Suprapubic skin (tissue), 4 donors: ENCODE results near the gene TRAPPC10. TPM values are rescaled to one million over a fixed set of nuclear protein-coding genes. Genes with fewer than 3 reads are reported as not detected.
A peak's percentile ranks its signal among the peaks of the same experiment; 100 is the strongest.

ENCODE experiments used
- DNase-seq, 2 donors: peaks; one replicate each; pipeline ENCODE4 v3.0.0-alpha.2; 2019; ENCODE audit warnings: low spot score in 2 of 2
- H3K27ac ChIP-seq: fragments of 200-600 bp; sonication (generic); one replicate; pipeline ENCODE4 v1.5.1; 2019
- H3K27me3 ChIP-seq: fragments of 200-600 bp; sonication (generic); one replicate; pipeline ENCODE4 v1.5.1; 2019
- H3K36me3 ChIP-seq: fragments of 200-600 bp; sonication (generic); one replicate; pipeline ENCODE4 v1.5.1; 2019
- H3K4me1 ChIP-seq: fragments of 200-600 bp; sonication (generic); one replicate; pipeline ENCODE4 v1.5.1; 2019
- H3K4me3 ChIP-seq: fragments of 200-600 bp; sonication (generic); one replicate; pipeline ENCODE4 v1.5.1; 2019; ENCODE audit warnings: mild to moderate bottlenecking
- H3K9me3 ChIP-seq: fragments of 200-600 bp; sonication (generic); one replicate; pipeline ENCODE4 v1.5.1; 2019
- CTCF ChIP-seq, 2 donors: fragments of 200-600 bp in 1 of 2; fragments of 450-650 bp in 1 of 2; sonication (generic) in 1 of 2; IDR thresholded peaks; one replicate each; pipeline ENCODE4 v1.5.1; 2016 to 2019; ENCODE audit warnings: antibody characterized with exemption in 2 of 2, mild to moderate bottlenecking in 1 of 2, moderate library complexity in 1 of 2
- EP300 ChIP-seq: sonication (generic); formaldehyde crosslinking; IDR thresholded peaks from one replicate; pipeline ENCODE4 v1.6.1; 2017; ENCODE audit warnings: antibody characterized with exemption
- POLR2A ChIP-seq, 2 donors: fragments of 450-650 bp; IDR thresholded peaks; one replicate each; pipeline ENCODE4 v1.6.1; 2017; ENCODE audit warnings: antibody characterized with exemption in 2 of 2, mild to moderate bottlenecking in 2 of 2, moderate library complexity in 2 of 2
- POLR2AphosphoS5 ChIP-seq, 3 donors: sonication (generic); formaldehyde crosslinking; IDR thresholded peaks; one replicate each; pipeline ENCODE4 v1.6.1; 2017; ENCODE audit warnings: antibody characterized with exemption in 3 of 3
- WGBS: methylation state at CpG from one replicate; pipeline ENCODE4 v1.1.5; 2018; 5-methylcytosine and 5-hydroxymethylcytosine counted together
- total RNA-seq, 4 donors: library from RNA; depleted of rRNA; stranded (reverse); fragments of >200 nt; gene quantifications; one replicate each; pipeline ENCODE4 v1.1.0, GENCODE V29; 2016

TRAPPC10 gene
- total RNA-seq, 4 donors from 2014 or later, result 31.0 to 51.8 (median 43.0) TPM

- 90% methylated on average over 5 of the region's 5 CpGs for WGBS
- DNase-seq, result peak in 1 of 2 donors; percentile 28
- no peak overlapping the region for H3K4me3 ChIP-seq
- no peaks in the 10 kb centered on the region for H3K9me3 ChIP-seq
- TF ChIP-seq POLR2AphosphoS5 (IDR thresholded peaks at IDR 0.05) (no peak), POLR2A (IDR thresholded peaks at IDR 0.05) (no peak), CTCF (IDR thresholded peaks at IDR 0.05) (no peak), EP300 (no peak)
- no peaks in the 10 kb centered on the region for H3K36me3 ChIP-seq
- H3K27me3 ChIP-seq, result no peaks in the 10 kb centered on the region
- H3K27ac ChIP-seq, result no peak overlapping the region
- no peaks in the 10 kb centered on the region for H3K4me1 ChIP-seq
These were observed 8.7 kb upstream of the TRAPPC10 start for GRCh38 chr21:44003307-44003966.

- H3K27ac ChIP-seq, result no peak overlapping the region
- no peak overlapping the region for H3K4me3 ChIP-seq
- H3K27me3 ChIP-seq, result no peaks in the 10 kb centered on the region
- 90% methylated on average over 13 of the region's 13 CpGs for WGBS
- H3K4me1 ChIP-seq, result no peaks in the 10 kb centered on the region
- TF ChIP-seq CTCF (IDR thresholded peaks at IDR 0.05) (no peak), POLR2A (IDR thresholded peaks at IDR 0.05) (no peak), POLR2AphosphoS5 (IDR thresholded peaks at IDR 0.05) (no peak), EP300 (no peak)
- no peaks in the 10 kb centered on the region for H3K36me3 ChIP-seq
- no peaks in the 10 kb centered on the region for H3K9me3 ChIP-seq
- DNase-seq, result peak in 1 of 2 donors; percentile 49
These were observed 7.0 kb upstream of the TRAPPC10 start for GRCh38 chr21:44005071-44005470.

GRCh38 chr21:44005593-44005992 lies 6.5 kb upstream of the TRAPPC10 start:
- H3K27ac ChIP-seq, result peak overlapping the region; percentile 60
- no peaks in the 10 kb centered on the region for H3K9me3 ChIP-seq
- DNase-seq, result no peak
- 87% methylated on average over 9 of the region's 9 CpGs for WGBS
- no peak overlapping the region for H3K4me3 ChIP-seq
- H3K27me3 ChIP-seq, result no peaks in the 10 kb centered on the region
- no peaks in the 10 kb centered on the region for H3K4me1 ChIP-seq
- no peaks in the 10 kb centered on the region for H3K36me3 ChIP-seq
- TF ChIP-seq POLR2A (IDR thresholded peaks at IDR 0.05) (no peak), CTCF (IDR thresholded peaks at IDR 0.05) (no peak), POLR2AphosphoS5 (IDR thresholded peaks at IDR 0.05) (no peak), EP300 (no peak)

GRCh38 chr21:44006017-44006619 lies 6.0 kb upstream of the TRAPPC10 start:
- TF ChIP-seq POLR2A (IDR thresholded peaks at IDR 0.05) (no peak), POLR2AphosphoS5 (IDR thresholded peaks at IDR 0.05) (no peak)
- peaks cover 3% of the 10 kb centered on the region for H3K4me1 ChIP-seq
- no peak overlapping the region for H3K4me3 ChIP-seq
- H3K9me3 ChIP-seq, result no peaks in the 10 kb centered on the region
- 68% methylated on average over 9 of the region's 9 CpGs for WGBS
- no peaks in the 10 kb centered on the region for H3K27me3 ChIP-seq
- H3K36me3 ChIP-seq, result no peaks in the 10 kb centered on the region
- DNase-seq, result peak in 1 of 2 donors; percentile 45
- peak overlapping the region; percentile 60 for H3K27ac ChIP-seq

GRCh38 chr21:44006656-44007055 lies 5.5 kb upstream of the TRAPPC10 start:
- no peaks in the 10 kb centered on the region for H3K36me3 ChIP-seq
- 63% methylated on average over 8 of the region's 8 CpGs for WGBS
- TF ChIP-seq CTCF (IDR thresholded peaks at IDR 0.05) (no peak), POLR2AphosphoS5 (IDR thresholded peaks at IDR 0.05) (no peak), EP300 (no peak), POLR2A (IDR thresholded peaks at IDR 0.05) (no peak)
- H3K4me1 ChIP-seq, result peaks cover 8% of the 10 kb centered on the region
- peak in 1 of 2 donors; percentile 59 for DNase-seq
- H3K27ac ChIP-seq, result peak overlapping the region; percentile 55
- no peak overlapping the region for H3K4me3 ChIP-seq
- H3K27me3 ChIP-seq, result no peaks in the 10 kb centered on the region
- no peaks in the 10 kb centered on the region for H3K9me3 ChIP-seq
